ENCODE results near the gene CGB3. TPM values are rescaled to one million over a fixed set of nuclear protein-coding genes. Genes with fewer than 3 reads are reported as not detected.
"Not testable (repeated sequence)": the region's sequence is repeated elsewhere in the genome, so short reads cannot be mapped to it uniquely, and the experiment has no call there.

CGB3 gene
- not detected in 2 replicates for total RNA-seq (2014; rRNA removed; shearing (Covaris generic))
- polyA plus RNA-seq (2015; cell fraction: cytosol; rRNA removed): not detected in 2 replicates
- not detected in 2 replicates for polyA plus RNA-seq (2015; cell fraction: nucleus; rRNA removed)

GRCh38 chr19:49024233-49024632 is at the start of gene CGB3:
Gene CGB3 (minus strand): TSS chr19:49024333. CDS start chr19:49023971, 362 bp downstream.
- DNase-seq (ENCODE audit: low read depth, low spot score); in situ Hi-C loops (cut with HindIII; ENCODE audit: low pct_unique_long_range_greater_than_20kb, low sequenced_read_pairs): not testable (repeated sequence)

- in situ Hi-C loops (cut with HindIII; ENCODE audit: low pct_unique_long_range_greater_than_20kb, low sequenced_read_pairs): no loop called here
- no peak for DNase-seq (ENCODE audit: low read depth, low spot score)
Observed at GRCh38 chr19:49071860-49072547, 47.9 kb upstream of the CGB3 start.

- in situ Hi-C loops (cut with HindIII; ENCODE audit: low pct_unique_long_range_greater_than_20kb, low sequenced_read_pairs): no loop called here
- no peak for DNase-seq (ENCODE audit: low read depth, low spot score)
Observed at GRCh38 chr19:49070416-49070815, 46.3 kb upstream of the CGB3 start.

GRCh38 chr19:49069026-49069425 is 44.9 kb upstream of the CGB3 start:
- no peak for DNase-seq (ENCODE audit: low read depth, low spot score)
- in situ Hi-C loops (cut with HindIII; ENCODE audit: low pct_unique_long_range_greater_than_20kb, low sequenced_read_pairs): no loop called here

GRCh38 chr19:49067554-49067953 is 43.4 kb upstream of the CGB3 start:
- no peak for DNase-seq (ENCODE audit: low read depth, low spot score)
- in situ Hi-C loops (cut with HindIII; ENCODE audit: low pct_unique_long_range_greater_than_20kb, low sequenced_read_pairs): no loop called here

- no peak for DNase-seq (ENCODE audit: low read depth, low spot score)
- in situ Hi-C loops (cut with HindIII; ENCODE audit: low pct_unique_long_range_greater_than_20kb, low sequenced_read_pairs): no loop called here
Observed at GRCh38 chr19:49065905-49066512, 41.9 kb upstream of the CGB3 start.

GRCh38 chr19:49064768-49065611 is 40.9 kb upstream of the CGB3 start, which contains the start of gene NTF4:
Gene NTF4 (minus strand): TSS chr19:49064818. CDS start chr19:49061997, 2,821 bp downstream.
- DNase-seq (ENCODE audit: low read depth, low spot score): peak; percentile 6
- in situ Hi-C loops (cut with HindIII; ENCODE audit: low pct_unique_long_range_greater_than_20kb, low sequenced_read_pairs): no loop called here

GRCh38 chr19:49064029-49064629 is 40.0 kb upstream of the CGB3 start:
- no peak for DNase-seq (ENCODE audit: low read depth, low spot score)
- in situ Hi-C loops (cut with HindIII; ENCODE audit: low pct_unique_long_range_greater_than_20kb, low sequenced_read_pairs): no loop called here

GRCh38 chr19:49061445-49061844 is 37.3 kb upstream of the CGB3 start:
- in situ Hi-C loops (cut with HindIII; ENCODE audit: low pct_unique_long_range_greater_than_20kb, low sequenced_read_pairs): no loop called here
- no peak for DNase-seq (ENCODE audit: low read depth, low spot score)

DNA sequence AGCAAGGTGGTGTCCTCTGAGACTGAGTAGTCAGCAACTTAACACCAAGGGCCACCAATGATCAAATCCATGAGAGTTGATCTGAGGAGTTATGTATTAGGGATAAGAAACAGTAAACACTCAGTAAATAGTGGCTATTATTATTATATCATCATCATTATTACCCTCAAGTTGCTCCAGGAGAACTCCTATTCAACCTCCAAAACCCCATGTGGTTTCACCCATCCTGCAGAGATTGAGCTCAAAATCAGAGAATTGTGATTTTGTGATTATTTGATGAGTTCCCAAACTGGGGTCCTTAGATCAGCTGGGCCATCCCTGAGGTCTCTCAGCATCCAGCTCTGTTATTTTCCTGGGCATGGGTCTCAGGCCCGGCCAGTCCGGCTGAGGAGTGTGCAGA is 36.9 kb upstream of the CGB3 start:
- in situ Hi-C loops (cut with HindIII; ENCODE audit: low pct_unique_long_range_greater_than_20kb, low sequenced_read_pairs): no loop called here
- no peak for DNase-seq (ENCODE audit: low read depth, low spot score)

DNA sequence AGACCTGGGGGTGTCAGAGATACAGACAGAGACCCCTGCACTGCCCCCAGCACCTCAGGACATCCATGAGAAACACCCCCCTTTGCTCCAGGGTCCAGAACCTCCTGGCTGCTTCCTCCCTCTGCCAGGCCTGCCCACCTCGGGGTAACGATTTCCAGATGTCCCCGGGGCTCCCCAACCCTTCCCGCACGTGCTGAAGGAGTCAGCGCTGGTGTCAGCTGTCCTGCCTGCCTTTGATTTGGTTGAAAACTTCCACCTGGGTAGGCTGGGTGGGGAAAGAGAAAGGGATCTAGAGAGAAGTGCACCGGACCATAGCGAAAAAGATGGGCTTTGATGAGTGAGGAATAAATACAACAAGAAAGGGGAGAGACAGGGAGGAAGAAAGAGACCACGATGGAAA is 34.9 kb upstream of the CGB3 start:
- in situ Hi-C loops (cut with HindIII; ENCODE audit: low pct_unique_long_range_greater_than_20kb, low sequenced_read_pairs): no loop called here
- no peak for DNase-seq (ENCODE audit: low read depth, low spot score)

DNA sequence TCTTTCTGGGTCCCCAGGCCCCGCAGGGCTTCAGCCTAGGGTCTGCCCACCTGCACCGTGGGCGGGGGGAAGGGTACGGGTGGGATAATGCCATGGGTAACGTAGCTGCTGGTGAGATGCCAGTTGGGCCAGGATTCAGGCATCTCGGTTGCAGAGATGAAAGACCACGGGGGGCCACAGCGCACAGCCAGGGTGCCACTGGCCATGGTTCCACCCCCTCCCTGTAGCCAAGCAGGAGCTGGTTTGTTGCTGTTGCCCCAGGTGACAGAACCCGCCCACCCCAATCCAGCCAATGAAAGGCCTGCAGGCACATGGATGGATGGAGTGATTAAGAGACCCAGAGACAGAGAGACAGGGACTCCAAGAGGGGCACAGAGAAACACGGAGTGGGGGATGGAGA is 34.4 kb upstream of the CGB3 start:
- peak; percentile 32 for DNase-seq (ENCODE audit: low read depth, low spot score)
- in situ Hi-C loops (cut with HindIII; ENCODE audit: low pct_unique_long_range_greater_than_20kb, low sequenced_read_pairs): no loop called here

GRCh38 chr19:49057636-49058234 is 33.6 kb upstream of the CGB3 start, which contains the start of gene CGB7:
Gene CGB7 (minus strand): TSS chr19:49057749. CDS start chr19:49055375, 2,374 bp downstream.
- in situ Hi-C loops (cut with HindIII; ENCODE audit: low pct_unique_long_range_greater_than_20kb, low sequenced_read_pairs): no loop called here
- DNase-seq (ENCODE audit: low read depth, low spot score): no peak

DNA sequence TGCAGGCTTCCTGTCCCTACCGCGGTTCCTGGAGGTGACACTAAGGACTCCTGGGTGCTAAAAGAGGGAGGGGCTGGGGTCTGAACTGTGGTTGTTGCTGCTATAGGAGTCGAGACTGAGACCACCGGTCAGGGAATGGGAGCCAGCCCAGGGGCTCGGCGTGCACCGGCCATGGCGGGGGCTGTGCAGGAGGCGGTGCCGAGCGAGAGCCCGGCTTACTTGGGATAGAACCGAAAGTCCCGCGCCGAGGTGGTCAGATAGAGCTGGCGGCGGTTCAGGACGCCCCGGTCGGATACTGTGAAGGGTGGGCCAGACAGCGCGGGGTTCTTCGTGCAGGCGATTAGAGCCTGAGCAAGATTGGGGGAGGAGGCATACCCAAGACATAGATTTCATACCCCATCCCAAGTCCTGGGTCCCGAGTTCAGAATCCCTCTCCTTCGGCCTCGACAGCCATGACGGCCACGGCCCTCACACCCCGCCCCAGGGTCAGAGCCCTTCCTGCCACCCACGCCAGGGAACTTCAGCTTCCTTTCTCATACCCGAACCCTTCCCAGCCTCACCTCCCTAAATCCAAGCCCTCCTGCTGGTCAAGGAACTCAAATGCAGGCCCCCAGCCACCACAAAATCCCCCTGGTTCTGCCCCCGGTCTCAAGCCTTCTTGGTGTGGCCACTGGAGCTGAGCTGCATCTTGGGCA is 32.9 kb upstream of the CGB3 start:
- DNase-seq (ENCODE audit: low read depth, low spot score); in situ Hi-C loops (cut with HindIII; ENCODE audit: low pct_unique_long_range_greater_than_20kb, low sequenced_read_pairs): not testable (repeated sequence)

DNA sequence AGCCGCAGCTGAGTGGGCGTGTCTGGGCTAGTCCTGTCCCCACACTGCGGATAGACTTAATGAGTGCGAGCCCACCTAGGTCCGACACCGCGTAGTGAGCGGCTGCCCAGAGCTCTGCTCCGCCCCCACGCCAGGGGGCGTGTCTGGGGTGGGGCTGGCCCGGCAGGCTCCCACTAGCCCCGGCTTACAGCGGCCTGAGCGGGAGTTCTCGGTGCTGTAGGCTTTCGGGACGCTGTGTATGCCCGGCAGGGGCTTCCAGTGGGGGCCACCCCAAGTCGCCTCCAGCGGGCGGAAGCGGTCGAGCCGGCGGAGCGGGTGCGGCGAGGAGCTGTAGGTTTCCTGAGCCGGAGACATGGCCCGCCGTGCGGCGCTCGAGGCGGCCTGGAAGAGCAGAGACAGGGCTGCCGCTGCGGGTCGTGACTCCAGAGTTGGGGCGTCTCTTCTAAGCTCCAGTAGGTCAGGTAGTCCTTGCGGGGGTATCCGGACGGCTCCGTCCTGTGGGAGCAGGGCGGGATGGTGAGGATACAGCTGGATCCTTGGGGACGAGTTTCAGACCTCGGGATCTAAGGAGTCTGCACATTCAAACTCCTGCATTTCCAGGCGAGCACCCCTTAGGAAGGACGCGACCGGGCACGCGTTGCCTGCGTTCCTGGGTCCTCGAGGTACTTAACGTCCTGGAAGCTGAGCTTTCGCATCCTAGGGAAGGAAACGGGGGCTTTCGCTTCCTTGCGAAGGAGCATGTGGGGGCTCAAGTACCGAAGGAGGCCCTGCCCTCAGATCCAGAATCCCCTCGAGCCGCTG is 32.2 kb upstream of the CGB3 start:
- peak; percentile 52 for DNase-seq (ENCODE audit: low read depth, low spot score)
- in situ Hi-C loops (cut with HindIII; ENCODE audit: low pct_unique_long_range_greater_than_20kb, low sequenced_read_pairs): no loop called here

DNA sequence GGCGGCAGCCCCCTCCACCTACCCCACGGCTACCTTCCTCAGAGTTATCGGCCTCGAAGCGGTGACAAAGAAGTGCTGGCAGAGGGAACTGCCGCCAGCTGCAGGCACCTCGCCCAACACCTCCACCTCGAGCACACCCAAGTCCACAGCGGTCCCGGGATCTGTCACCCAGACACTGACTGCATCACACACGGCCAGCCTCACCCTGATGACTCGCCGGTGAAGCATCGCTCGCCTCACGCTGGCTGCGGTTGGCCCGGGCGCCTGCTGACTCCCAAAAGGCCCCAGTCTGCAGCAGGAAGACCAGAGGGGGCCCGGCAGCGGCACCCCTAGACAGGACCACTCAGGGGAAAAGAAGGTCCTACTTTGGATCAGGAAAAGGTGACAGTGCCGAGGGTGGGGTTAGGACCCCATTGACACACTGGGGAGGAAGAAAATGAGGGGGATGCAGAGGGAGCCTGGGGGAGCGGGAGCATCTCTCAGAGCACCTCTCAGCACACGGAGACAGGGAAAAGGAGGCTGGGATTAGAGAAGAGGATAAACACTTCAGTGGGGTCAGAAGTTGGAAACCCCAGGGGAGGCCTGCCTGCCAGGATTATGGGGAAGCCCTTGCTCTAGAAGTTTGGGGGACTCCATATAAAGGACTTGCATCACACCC is 26.4 kb upstream of the CGB3 start:
- in situ Hi-C loops (cut with HindIII; ENCODE audit: low pct_unique_long_range_greater_than_20kb, low sequenced_read_pairs); DNase-seq (ENCODE audit: low read depth, low spot score): not testable (repeated sequence)

Measured in SK-MEL-5 (cell line).